Neural crest cell (in vitro differentiated cells): ENCODE results near the gene SLC40A1. TPM values are rescaled to one million over a fixed set of nuclear protein-coding genes. Genes with fewer than 3 reads are reported as not detected.
A peak's percentile ranks its signal among the peaks of the same experiment; 100 is the strongest.

Experiments used
- DNase-seq: peaks from one replicate; pipeline ENCODE4 v3.0.0; 2021; ENCODE audit warnings: low read depth, mixed read lengths, low spot score
- H3K27ac Mint-ChIP-seq: one replicate; pipeline ENCODE4 v1.8.0; 2021; ENCODE audit warnings: mild to moderate bottlenecking, mixed read lengths; ENCODE audit not compliant: unreplicated experiment
- H3K27me3 Mint-ChIP-seq: 2 replicates; pipeline ENCODE4 v1.8.0; 2021; ENCODE audit warnings: low read depth, mild to moderate bottlenecking, mixed read lengths
- H3K36me3 Mint-ChIP-seq: 2 replicates; pipeline ENCODE4 v1.8.0; 2021; ENCODE audit warnings: low read depth, mild to moderate bottlenecking, mixed read lengths
- H3K4me1 Mint-ChIP-seq: 2 replicates; pipeline ENCODE4 v1.8.0; 2021; ENCODE audit warnings: mixed read lengths
- H3K4me3 Mint-ChIP-seq: one replicate; pipeline ENCODE4 v1.8.0; 2021; ENCODE audit warnings: mild to moderate bottlenecking, mixed read lengths
- H3K9me3 Mint-ChIP-seq: 2 replicates; pipeline ENCODE4 v1.8.0; 2021; ENCODE audit warnings: mixed read lengths
- CTCF ChIP-seq: fragments of 200-600 bp; sonication (generic); conservative IDR thresholded peaks from 2 replicates; pipeline ENCODE4 v1.5.0; 2021; ENCODE audit warnings: antibody characterized with exemption, mild to moderate bottlenecking
- total RNA-seq: library from RNA; stranded (reverse); gene quantifications from 2 replicates; pipeline ENCODE4 v1.2.1, GENCODE V29; 2021

Gene SLC40A1
- total RNA-seq, 1 donor from 2014 or later = 2.6 TPM

- no peak for DNase-seq
- Mint-ChIP-seq H3K27me3 (peaks cover 68% of the 10 kb centered on the region), H3K27ac (no peak overlapping the region), H3K4me3 (peak overlapping the region; percentile 83), H3K4me1 (peaks cover 16% of the 10 kb centered on the region), H3K9me3 (no peaks in the 10 kb centered on the region), H3K36me3 (no peaks in the 10 kb centered on the region)
- peak; percentile 5 for TF ChIP-seq CTCF
Observed at GRCh38 chr2:189581354-189582139, 961 bp upstream of the SLC40A1 start.

- no peaks in the 10 kb centered on the region for H3K36me3 Mint-ChIP-seq
- H3K27ac Mint-ChIP-seq = no peak overlapping the region
- H3K9me3 Mint-ChIP-seq = no peaks in the 10 kb centered on the region
- peak overlapping the region; percentile 81 for H3K4me3 Mint-ChIP-seq
- H3K4me1 Mint-ChIP-seq = peaks cover 16% of the 10 kb centered on the region
- TF ChIP-seq CTCF = no peak
- peaks cover 71% of the 10 kb centered on the region for H3K27me3 Mint-ChIP-seq
- peak; percentile 20 for DNase-seq
Observed at GRCh38 chr2:189580241-189580651, 340 bp downstream of the SLC40A1 start.

- H3K9me3 Mint-ChIP-seq = no peaks in the 10 kb centered on the region
- H3K4me3 Mint-ChIP-seq = peak overlapping the region; percentile 81
- no peak for TF ChIP-seq CTCF
- H3K4me1 Mint-ChIP-seq = peaks cover 16% of the 10 kb centered on the region
- no peaks in the 10 kb centered on the region for H3K36me3 Mint-ChIP-seq
- H3K27ac Mint-ChIP-seq = no peak overlapping the region
- DNase-seq = no peak
- peaks cover 67% of the 10 kb centered on the region for H3K27me3 Mint-ChIP-seq
Observed at GRCh38 chr2:189579585-189580186, 900 bp downstream of the SLC40A1 start.

- H3K4me3 Mint-ChIP-seq = peak overlapping the region; percentile 39
- H3K27ac Mint-ChIP-seq = no peak overlapping the region
- peaks cover 58% of the 10 kb centered on the region for H3K27me3 Mint-ChIP-seq
- no peaks in the 10 kb centered on the region for H3K9me3 Mint-ChIP-seq
- H3K4me1 Mint-ChIP-seq = peaks cover 16% of the 10 kb centered on the region
- no peak for DNase-seq
- TF ChIP-seq CTCF = no peak
- H3K36me3 Mint-ChIP-seq = no peaks in the 10 kb centered on the region
Observed at GRCh38 chr2:189578272-189578950, 2.2 kb downstream of the SLC40A1 start.

- DNase-seq = no peak
- H3K27ac Mint-ChIP-seq = peak overlapping the region; percentile 76
- no peak for TF ChIP-seq CTCF
- peaks cover 16% of the 10 kb centered on the region for H3K4me1 Mint-ChIP-seq
- peak overlapping the region; percentile 35 for H3K4me3 Mint-ChIP-seq
- H3K27me3 Mint-ChIP-seq = peaks cover 52% of the 10 kb centered on the region
- no peaks in the 10 kb centered on the region for H3K36me3 Mint-ChIP-seq
- no peaks in the 10 kb centered on the region for H3K9me3 Mint-ChIP-seq
Observed at GRCh38 chr2:189577121-189577520, 3.5 kb downstream of the SLC40A1 start.
